ENCODE results near the gene LIMS3.
"Not testable (repeated sequence)": the region's sequence is repeated elsewhere in the genome, so short reads cannot be mapped to it uniquely, and the experiment has no call there.

The LIMS3 gene, protein sequence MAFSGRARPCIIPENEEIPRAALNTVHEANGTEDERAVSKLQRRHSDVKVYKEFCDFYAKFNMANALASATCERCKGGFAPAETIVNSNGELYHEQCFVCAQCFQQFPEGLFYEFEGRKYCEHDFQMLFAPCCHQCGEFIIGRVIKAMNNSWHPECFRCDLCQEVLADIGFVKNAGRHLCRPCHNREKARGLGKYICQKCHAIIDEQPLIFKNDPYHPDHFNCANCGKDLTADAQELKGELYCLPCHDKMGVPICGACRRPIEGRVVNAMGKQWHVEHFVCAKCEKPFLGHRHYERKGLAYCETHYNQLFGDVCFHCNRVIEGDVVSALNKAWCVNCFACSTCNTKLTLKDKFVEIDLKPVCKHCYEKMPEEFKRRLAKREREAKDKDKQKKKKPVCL

DNA sequence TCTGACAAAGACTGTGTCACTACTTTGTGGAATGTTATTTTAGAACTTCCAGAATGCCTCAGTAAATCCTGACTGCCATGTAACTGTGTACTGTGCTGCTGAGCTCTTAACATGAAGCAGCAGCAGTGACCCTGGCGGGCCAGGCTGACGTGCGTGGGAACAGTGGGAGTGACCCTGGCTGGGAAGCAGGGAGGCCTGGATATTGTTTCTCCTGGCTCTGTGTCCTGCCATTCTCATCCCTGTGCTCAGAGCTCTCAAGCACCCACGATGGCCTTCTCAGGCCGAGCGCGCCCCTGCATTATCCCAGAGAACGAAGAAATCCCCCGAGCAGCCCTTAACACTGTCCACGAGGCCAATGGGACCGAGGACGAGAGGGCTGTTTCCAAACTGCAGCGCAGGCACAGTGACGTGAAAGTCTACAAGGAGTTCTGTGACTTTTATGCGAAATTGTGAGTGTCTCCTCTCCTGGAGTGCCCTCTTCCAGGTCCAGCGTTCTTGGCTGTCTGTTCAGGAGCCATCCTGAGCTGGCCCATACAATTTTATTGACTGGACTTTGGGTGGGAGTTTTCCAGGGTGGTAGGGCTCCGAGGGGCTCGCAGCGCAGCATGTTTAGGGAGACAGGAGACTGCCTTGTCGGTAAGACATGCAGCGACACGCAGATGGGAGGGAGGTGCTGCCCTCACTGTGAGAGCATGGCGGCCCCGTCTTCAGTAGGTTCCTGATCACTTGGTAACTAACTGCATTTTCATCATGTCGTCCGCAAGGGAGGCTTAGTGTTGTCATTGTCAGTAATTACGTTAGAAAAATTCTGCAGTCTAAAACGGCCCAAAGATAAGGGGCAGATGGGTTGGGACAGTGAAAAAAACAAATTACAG, at the start of gene LIMS3:
TSS of gene LIMS3 (plus strand) at position 227 of the 875 bp plus-strand sequence. CDS start at position 268, 41 bp downstream.
- DNase-seq (ENCODE audit: low spot score): not testable (repeated sequence)

DNA sequence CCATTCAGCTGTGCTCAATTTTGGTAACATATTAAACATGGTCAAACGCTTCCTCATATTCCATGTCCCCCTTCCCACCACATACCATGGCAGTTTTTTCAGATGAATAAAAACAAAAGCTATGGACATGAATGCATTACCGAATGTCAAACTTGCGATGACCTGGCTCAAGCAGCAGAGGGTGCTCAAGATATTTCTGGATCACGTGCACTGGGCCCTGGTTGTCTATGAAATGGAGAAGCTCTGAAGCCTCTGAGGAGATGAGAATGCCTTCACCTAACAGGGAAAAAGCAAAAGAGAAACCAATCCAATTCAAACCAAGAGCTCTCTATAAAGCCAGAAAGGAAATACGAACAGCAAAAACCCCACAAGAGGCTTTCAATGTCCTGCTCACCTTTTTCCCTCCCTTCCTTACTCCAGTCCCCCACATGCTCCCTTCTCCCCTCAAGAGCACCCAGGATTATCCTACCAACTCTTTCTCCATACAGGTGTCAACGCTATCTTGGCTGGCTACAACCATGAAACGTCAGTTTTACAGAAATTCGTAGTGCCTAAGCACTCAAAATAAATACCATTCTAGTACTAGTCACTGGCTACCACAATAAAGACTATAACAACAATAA, 27.2 kb upstream of the LIMS3 start:
- DNase-seq (ENCODE audit: low spot score): not testable (repeated sequence)

DNA sequence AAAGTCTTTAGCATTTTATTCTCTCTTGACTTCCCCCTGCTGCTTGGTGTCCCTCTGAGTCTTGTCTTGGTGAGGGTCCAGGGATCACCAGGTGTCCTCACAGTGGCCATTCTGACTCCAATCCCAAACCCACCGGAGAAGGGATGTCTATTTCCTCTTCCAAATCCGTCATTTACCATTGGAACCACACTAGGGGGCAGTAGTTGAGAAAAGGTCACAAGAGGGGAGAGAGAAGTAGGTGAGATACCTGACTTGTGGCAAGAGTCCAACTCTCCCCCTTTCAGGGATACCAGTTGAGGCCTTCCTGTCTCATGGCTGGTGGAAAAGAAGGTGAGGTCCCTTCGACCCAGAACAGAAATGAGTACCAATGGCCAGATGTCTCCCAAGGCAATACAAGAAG, 21.9 kb upstream of the LIMS3 start:
- not testable (repeated sequence) for DNase-seq (ENCODE audit: low spot score)

DNA sequence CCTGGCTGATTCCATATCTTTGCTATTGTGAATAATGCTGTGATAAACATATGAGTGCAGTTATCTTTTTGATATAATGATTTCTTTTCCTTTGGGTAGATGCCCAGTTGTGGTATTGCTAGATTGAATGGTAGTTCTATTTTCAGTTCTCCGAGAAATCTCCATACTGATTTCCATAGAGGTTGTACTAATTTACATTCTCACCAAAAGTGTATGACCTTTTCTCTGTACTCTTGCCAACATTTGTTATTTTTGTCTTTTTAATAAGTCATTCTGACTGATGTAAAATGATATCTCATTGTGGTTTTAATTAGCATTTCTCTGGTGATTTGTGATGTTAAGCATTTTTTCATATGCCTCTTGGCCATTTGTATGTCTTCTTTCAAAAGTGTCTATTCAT, 16.4 kb upstream of the LIMS3 start:
- DNase-seq (ENCODE audit: low spot score): not testable (repeated sequence)

DNA sequence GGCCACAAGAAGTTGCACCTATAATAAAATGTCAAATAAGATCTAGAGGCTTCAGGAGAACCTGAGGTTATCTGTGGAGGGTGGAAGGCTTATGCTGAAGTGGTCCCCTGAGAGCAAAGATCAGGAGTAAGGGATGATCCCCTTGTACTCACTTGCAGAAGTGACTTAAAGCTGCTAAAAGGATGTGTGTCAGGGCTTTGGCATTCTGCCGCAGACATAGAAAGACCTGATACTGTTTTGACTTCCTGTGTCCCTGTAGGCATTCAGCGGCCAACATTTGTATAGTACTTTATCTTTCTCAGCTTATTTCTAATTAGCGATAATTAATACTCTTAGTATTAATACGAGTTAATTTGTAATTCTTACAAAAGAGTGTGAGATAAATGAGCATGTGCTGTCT, 10.1 kb upstream of the LIMS3 start:
- not testable (repeated sequence) for DNase-seq (ENCODE audit: low spot score)

DNA sequence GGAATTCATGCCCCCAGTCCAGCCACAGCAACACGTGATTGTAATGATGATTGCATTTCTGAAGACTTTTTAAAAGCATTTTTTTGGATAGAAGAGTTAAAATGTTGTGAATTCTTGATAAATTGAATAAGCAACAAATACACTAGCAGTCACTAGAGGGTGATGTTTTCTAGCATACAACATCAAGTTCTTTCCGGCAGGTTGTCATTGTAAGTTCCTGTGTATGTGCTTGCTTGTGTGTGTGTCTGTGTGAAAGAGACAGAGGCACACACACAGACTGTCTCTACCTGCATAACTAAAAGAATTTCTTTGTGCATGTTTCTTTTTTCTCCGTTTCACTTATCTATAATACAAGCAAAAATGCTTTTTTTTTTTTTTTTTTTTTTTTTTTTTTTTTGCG, 8.6 kb upstream of the LIMS3 start:
- not testable (repeated sequence) for DNase-seq (ENCODE audit: low spot score)

DNA sequence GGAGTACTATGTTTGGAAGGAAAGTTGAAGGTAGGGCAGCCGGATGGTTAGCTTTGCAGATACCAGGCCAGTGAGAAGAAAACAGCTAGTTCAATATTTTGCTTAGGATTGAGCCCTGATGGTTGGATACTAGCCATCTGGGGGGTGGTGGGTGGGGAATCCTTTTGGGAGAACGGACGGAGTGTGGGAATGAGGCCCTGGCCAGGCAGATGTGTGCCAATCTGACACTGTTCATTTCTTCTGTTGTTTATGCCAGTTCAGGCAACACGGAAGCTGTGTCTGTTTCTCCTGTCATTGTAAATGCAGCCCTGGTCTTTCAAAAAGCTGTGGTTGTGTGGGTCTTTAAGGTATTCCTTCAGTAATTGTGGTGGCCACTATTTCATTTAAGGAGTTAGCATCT, 7.5 kb upstream of the LIMS3 start:
- not testable (repeated sequence) for DNase-seq (ENCODE audit: low spot score)

DNA sequence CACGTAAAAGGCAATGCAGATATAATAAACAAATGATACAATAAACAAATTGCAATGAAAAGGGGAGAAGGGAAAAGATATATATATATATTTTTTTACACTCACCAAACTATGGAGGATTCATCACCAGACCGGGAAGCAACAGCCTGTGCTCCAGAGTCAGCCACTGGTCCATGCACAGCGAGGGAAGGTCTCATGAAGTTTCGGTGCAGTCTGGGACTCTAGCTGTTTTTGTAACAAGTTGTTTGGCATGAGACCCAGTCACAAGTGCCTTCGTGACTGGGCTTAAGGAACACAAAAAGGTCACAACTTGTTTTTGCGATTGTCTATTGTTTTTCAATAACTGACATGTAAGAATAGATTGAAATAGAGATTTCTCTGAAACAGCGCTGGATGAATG, 4.8 kb upstream of the LIMS3 start:
- DNase-seq (ENCODE audit: low spot score): not testable (repeated sequence)

DNA sequence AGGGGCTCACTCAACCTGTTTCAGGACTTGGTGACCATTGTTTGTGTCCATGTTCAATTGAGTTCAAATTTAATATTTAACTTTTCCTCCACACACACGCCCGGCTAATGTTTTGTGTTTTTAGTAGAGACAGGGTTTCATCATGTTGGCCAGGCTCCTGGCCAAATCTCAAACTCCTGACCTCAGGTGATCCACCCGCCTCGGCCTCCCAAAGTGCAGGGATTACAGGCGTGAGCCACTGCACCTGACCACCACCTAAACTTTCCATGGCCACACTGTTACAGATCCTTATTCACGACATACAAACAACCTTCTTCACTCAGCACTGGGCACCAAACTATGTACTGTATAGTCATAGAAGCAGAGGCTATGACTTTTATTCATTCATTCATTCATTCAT, 4.3 kb upstream of the LIMS3 start:
- DNase-seq (ENCODE audit: low spot score): not testable (repeated sequence)

DNA sequence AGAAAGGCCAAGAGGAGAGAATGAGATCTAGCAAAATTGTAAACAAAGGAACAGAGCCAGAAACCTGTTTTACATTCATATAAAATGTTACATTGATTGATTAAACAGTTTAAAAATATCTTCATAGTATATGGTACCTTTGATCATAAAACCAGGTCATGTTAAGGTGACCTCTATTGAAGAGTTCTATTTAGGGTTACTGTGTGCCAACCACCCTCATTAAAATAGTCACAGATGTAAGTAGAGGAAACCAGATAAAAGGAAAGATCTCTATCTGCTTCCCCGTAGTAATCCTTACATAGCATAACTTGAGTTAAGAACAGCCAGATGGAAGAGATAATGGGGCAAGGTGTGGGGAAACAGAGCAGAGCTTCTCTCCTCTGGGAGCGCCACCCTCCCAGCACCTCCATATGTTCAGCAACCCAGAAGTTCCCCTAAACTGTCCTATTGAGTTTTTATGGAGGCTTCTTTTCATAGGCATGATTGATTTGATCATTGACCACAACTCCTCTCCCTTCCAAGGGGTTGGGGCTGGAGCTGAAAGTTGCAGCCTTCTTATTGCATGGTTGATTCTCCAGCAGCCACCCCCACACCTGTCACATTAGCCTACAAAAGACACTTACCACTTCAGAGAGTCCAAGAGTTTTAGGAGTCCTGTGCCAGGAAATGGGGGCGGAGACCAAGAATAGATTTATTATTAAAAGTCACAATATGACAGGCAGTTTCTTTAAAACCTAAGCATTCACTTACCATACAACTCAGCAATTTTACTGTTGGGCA, 3.2 kb upstream of the LIMS3 start:
- DNase-seq (ENCODE audit: low spot score): not testable (repeated sequence)

DNA sequence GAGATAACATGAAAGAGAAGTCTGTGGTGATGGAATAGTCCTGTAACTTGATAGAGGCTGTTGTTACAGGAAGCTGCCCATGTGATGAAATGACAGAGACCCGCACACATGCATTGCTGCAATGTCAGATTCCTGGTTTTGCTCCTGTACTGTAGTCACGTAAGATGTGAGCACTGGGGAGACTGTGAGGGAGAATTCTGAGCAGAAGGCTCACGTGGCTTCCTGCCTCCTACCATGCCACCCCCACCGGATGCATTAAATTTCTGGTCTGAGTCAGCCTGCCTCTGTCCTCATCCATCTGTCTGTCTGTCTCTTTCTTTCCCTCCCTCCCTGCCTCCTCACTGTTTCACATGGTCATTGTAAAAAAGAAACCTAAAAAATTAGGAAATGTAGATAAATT, 2.3 kb upstream of the LIMS3 start:
- not testable (repeated sequence) for DNase-seq (ENCODE audit: low spot score)

DNA sequence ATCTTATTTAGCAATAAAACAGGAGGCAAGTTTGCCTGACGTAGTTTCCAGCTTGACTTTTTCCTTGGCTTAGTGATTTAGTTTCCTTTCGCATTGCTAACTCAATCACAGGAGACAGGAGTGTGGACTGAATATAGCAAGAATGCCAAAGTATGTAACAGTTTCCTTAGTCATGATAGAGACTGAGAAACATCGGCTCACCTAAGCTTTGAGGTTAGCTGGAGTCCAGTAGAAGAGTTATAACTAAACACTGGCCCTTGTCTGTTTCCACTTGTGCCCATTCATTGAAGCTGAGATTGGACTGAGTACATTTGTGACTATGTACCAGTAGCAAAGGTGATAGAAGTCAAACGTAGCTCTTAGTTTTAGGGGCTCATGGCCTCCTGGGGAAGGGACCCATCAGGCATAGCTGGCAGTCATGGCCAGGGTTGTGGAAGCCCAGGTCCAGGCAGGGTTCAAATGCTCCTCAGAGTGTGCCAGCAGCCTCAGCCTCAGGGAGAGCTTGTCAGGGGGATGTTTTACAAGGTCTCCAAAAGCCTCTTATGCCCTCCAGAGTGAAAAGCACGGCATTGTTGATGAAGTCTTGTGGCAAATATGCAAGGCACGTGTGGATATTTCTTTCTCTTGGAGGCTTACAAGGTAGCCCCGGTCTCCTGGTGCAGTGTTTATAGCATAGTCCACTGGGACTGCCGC, 573 bp upstream of the LIMS3 start:
- DNase-seq (ENCODE audit: low spot score): not testable (repeated sequence)

DNA sequence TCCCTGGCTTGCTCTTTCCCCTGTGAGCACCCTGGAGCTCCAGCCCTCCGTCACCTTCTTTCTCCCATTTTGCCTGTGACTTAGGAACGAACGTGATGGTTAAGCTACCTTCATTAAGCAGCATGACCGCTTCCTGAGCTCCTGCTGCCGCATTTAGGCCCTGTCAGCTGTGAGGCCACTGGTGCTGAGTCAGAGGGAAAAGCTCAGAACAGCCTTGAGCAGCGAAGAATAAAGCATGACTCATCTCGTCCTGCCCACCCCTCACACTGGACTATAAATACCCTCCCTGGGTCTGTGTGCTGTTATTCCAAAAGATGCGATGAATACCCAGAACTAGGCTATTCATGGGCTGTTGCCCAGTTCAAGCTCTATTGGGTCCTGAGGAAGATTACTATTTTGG, 7.3 kb downstream of the LIMS3 start:
- DNase-seq (ENCODE audit: low spot score): not testable (repeated sequence)

DNA sequence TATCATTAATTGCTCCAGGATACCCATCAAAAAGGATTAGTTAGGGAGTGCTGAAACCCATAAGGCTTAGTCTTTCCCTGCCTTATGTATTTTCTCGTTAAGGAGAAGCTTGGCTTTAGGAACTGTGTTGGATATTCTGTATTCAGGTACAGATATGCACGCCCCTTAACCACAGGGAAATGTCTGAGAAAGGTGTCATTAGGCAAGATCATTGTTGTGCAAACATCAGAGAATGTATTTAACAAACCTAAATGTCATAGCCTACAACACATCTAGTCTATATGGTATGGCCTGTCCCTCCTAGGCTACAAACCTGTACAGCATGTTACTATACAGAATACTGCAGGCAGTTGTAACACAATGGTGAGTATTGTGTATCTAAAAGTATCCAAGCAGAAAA, 10.1 kb downstream of the LIMS3 start:
- not testable (repeated sequence) for DNase-seq (ENCODE audit: low spot score)

DNA sequence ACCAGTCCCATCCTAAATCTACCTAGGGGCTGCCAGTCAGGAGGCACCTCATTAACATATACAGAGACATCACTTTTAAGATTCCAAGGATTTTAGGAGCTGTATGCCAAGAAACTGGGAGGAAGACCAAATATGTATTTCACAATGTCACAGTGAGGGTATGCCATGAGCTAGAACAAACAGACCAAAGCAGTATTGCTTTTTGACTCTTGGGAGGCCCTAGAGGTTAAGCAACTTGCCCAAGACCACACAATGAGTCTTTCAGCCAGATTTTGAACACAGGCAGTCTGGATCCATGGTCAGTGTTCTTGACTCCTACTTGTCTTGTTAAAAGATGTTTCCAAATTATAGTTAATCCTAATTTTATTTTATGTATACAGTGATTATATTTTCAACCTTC, 12.3 kb downstream of the LIMS3 start:
- DNase-seq (ENCODE audit: low spot score): not testable (repeated sequence)

DNA sequence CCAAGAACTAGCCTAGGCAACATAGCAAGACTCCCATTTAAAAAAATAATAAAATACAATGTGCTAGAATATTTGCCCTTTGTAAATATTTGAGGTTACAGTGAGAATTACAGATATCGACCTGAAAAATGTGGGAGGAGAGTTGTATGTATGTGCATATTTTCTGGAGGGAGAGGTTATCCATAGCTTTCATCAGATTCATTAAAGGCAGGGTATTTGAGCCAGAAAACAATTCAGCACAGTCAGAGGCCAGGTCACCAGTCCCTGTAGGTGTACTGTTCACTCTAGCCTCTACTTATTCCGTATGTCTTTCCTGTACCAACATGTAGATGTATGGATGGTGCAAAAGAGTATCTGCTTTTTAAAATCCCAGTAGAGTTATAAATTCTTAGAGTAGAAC, 15.4 kb downstream of the LIMS3 start:
- DNase-seq (ENCODE audit: low spot score): not testable (repeated sequence)

DNA sequence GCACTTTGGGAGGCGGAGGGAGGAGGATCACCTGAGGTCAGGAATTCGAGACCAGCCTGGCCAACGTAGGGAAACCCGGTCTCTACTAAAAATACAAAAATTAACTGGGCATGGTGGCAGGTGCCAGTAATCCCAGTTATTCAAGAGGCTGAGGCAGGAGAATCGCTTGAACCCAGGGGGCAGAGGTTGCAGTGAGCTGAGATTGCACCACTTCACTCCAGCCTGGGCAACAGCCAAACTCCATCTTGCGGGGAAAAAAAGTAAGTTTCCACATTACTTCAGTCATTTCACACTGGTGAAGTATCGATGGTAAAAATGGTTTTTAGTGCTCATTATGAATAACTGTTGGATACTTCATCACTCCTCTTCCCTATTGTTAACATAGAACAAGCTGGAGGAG, 16.1 kb downstream of the LIMS3 start:
- not testable (repeated sequence) for DNase-seq (ENCODE audit: low spot score)

DNA sequence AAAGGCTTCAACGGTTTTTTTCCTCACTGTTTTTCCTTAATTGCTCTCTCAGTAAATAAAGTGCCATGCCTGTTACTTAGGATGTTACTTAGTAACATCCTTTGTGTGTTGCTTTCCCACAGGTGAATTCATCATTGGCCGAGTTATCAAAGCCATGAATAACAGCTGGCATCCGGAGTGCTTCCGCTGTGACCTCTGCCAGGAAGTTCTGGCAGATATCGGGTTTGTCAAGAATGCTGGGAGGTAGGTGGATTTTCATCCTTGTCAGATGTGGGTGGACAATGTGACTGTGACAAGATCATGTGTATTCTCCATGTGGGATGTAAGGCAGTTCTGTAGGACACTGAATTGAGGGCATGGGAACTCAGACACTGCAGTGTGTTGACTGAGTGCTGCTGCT, 17.3 kb downstream of the LIMS3 start:
- DNase-seq (ENCODE audit: low spot score): not testable (repeated sequence)

DNA sequence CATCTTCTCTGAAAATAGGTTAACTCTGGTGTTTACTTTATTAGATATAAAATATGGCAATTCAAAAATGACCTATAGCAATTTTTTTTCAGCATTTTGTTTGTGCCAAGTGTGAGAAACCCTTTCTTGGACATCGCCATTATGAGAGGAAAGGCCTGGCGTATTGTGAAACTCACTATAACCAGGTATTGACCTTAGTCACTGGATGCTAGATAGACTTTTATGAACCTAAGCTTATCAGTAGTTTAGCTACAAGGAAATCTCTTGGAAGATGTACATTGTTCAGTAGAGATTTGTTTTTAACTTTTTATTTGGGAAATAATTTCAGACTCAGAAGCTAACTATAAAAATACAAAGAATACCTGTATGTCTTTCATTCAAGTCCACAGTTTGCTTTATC, 21.7 kb downstream of the LIMS3 start:
- not testable (repeated sequence) for DNase-seq (ENCODE audit: low spot score)

DNA sequence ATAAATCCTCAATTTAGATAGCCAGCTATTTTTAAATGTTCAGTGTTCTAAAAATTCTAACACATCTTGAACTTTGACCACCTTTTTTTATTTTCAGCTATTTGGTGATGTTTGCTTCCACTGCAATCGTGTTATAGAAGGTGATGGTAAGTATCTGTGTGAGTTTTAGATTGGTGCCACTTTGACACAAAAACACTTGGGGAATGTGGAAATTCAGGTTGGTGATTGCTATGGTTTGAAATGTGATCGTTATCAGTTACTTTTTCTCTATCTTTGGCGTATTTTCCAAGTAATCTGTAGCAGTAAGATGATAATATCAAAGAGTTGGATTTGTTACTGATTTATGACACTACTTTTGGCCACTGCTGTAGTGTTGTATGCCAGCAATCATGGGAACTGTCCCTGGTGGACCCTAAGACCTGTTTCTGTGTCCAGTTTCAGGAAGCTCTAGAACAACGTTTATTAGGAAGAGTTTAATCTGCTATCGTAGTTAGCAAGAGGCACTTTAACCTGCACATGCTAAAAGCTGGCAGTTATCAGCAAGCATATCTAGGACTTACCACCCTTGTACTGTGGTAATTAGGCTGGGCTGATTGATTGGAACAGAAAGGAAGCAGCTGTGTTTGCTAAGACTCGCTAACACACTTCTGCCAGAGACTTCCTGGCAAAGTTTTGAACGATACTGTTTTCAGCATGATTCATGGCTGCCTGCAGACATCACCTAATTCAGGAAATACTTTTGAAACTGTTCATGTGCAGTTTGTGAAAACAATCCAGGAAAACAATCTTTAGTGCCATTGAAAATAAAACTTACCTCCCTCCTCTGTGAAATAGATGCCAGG, 23.3 kb downstream of the LIMS3 start:
- not testable (repeated sequence) for DNase-seq (ENCODE audit: low spot score)

Data from pons (tissue), 1 donor.